OCI-LY7 (cell line): ENCODE data around the gene FNTB. TPM values are rescaled to one million over a fixed set of nuclear protein-coding genes. Genes with fewer than 3 reads are reported as not detected.

ENCODE experiments used
- BruUV-seq: library from RNA; stranded (reverse); fragments of 400-500 nt; replicated peaks from 2 replicates; lab custom pipeline; 2021; lab: Mats Ljungman, UMichigan
- CTCF ChIA-PET: fragments of 300-600 bp; sonication (Branson Sonifier 250); formaldehyde crosslinking; loops from one replicate; lab custom pipeline; 2022; ENCODE audit warnings: antibody characterized with exemption; ENCODE audit not compliant: unreplicated experiment; lab: Charles Lee
- POLR2A ChIA-PET: fragments of 300-600 bp; sonication (Branson Sonifier 250); formaldehyde crosslinking; loops from one replicate; lab custom pipeline; 2022; ENCODE audit warnings: antibody characterized with exemption; lab: Charles Lee
- DNase-seq: peaks from one replicate; pipeline ENCODE4 v3.0.0-alpha.2; 2015; ENCODE audit warnings: low spot score
- H2AFZ ChIP-seq: fragments of 200-600 bp; sonication (generic), shearing (Covaris generic); 2 replicates; pipeline ENCODE4 v1.6.1; 2014; ENCODE audit warnings: mild to moderate bottlenecking, antibody characterized with exemption, low read length, moderate library complexity
- H3K27ac ChIP-seq: fragments of 200-600 bp; sonication (generic); 2 replicates; pipeline ENCODE4 v1.5.1; 2014; ENCODE audit warnings: mixed run types, low read depth, mild to moderate bottlenecking, moderate library complexity, low read length, inconsistent platforms; ENCODE audit not compliant: poor library complexity, severe bottlenecking
- H3K36me3 ChIP-seq: fragments of 200-600 bp; sonication (generic); 2 replicates; pipeline ENCODE4 v1.6.1; 2014; ENCODE audit warnings: mild to moderate bottlenecking, antibody characterized with exemption, low read length, moderate library complexity, mixed read lengths; ENCODE audit not compliant: insufficient read depth
- H3K4me1 ChIP-seq: fragments of 200-600 bp; sonication (generic); 2 replicates; pipeline ENCODE4 v1.5.1; 2014; ENCODE audit warnings: mild to moderate bottlenecking, low read length; ENCODE audit not compliant: insufficient read depth, poor library complexity, severe bottlenecking
- H3K4me2 ChIP-seq: fragments of 200-600 bp; sonication (generic); 2 replicates; pipeline ENCODE4 v1.6.1; 2014; ENCODE audit warnings: mild to moderate bottlenecking, low read length
- H3K4me3 ChIP-seq: fragments of 200-600 bp; sonication (generic); 2 replicates; pipeline ENCODE4 v1.5.1; 2014; ENCODE audit warnings: mild to moderate bottlenecking, low read depth, low read length; ENCODE audit not compliant: poor library complexity, severe bottlenecking
- H3K79me2 ChIP-seq: fragments of 200-600 bp; sonication (generic); 2 replicates; pipeline ENCODE4 v1.6.1; 2016; ENCODE audit warnings: low read depth, mild to moderate bottlenecking, low read length, moderate library complexity, mixed read lengths; ENCODE audit not compliant: insufficient read depth
- H3K9me2 ChIP-seq: fragments of 200-600 bp; sonication (generic); 2 replicates; pipeline ENCODE4 v1.6.1; 2016; ENCODE audit warnings: mild to moderate bottlenecking, low read length, mixed read lengths; ENCODE audit not compliant: insufficient read depth
- H3K9me3 ChIP-seq: fragments of 200-600 bp; sonication (generic); 2 replicates; pipeline ENCODE4 v1.6.1; 2014; ENCODE audit warnings: mild to moderate bottlenecking, mixed run types, low read length, mixed read lengths
- H4K20me1 ChIP-seq: fragments of 200-600 bp; sonication (generic); 2 replicates; pipeline ENCODE4 v1.6.1; 2014; ENCODE audit warnings: mild to moderate bottlenecking, antibody characterized with exemption, low read length, moderate library complexity, mixed read lengths; ENCODE audit not compliant: insufficient read depth
- EZH2phosphoT487 ChIP-seq: fragments of 200-600 bp; sonication (generic); IDR thresholded peaks from 2 replicates; pipeline ENCODE4 v1.6.1; 2018; ENCODE audit warnings: low read depth, borderline replicate concordance, mild to moderate bottlenecking, mixed run types, antibody characterized with exemption, low read length, moderate library complexity, mixed read lengths
- intact Hi-C: fragments of 100-400 bp; cut with micrococcal nuclease; formaldehyde crosslinking; loops from one replicate; pipeline ENCODE4 v1.10.0; 2022; ENCODE audit not compliant: unreplicated experiment
- total RNA-seq, 2 experiments: library from RNA; depleted of rRNA in 1 of 2; stranded (reverse); fragments of >200 nt in 1 of 2; shearing (Covaris generic) in 1 of 2; gene quantifications; 2 replicates each; pipeline ENCODE4 v1.2.3, GENCODE V29; 2014 to 2022
- TF ChIP-seq, protein P1 (sequence below): fragments of 200-600 bp; sonication (generic); conservative IDR thresholded peaks from 2 replicates; pipeline ENCODE4 v1.5.1; 2014; ENCODE audit warnings: mild to moderate bottlenecking, antibody characterized with exemption, low read length, moderate library complexity, mixed read lengths

FNTB gene
- total RNA-seq, 2 experiments from 2014 or later: 9.2 to 18.0 TPM

GRCh38 chr14:64937821-64938193 is 48.9 kb upstream of the FNTB start:
- BruUV-seq: no TSS peak
- Histone ChIP-seq H3K4me3 (no peak overlapping the region), H3K36me3 (peaks cover 46% of the 10 kb centered on the region), H2AFZ (no peak overlapping the region), H3K9me2 (no peaks in the 10 kb centered on the region), H3K79me2 (no peaks in the 10 kb centered on the region), H3K27ac (no peak overlapping the region), H3K4me1 (no peaks in the 10 kb centered on the region), H4K20me1 (no peaks in the 10 kb centered on the region), H3K4me2 (no peak overlapping the region), H3K9me3 (no peaks in the 10 kb centered on the region)
- ChIA-PET CTCF (no interaction called here), POLR2A (no interaction called here)
- TF ChIP-seq, protein P1, sequence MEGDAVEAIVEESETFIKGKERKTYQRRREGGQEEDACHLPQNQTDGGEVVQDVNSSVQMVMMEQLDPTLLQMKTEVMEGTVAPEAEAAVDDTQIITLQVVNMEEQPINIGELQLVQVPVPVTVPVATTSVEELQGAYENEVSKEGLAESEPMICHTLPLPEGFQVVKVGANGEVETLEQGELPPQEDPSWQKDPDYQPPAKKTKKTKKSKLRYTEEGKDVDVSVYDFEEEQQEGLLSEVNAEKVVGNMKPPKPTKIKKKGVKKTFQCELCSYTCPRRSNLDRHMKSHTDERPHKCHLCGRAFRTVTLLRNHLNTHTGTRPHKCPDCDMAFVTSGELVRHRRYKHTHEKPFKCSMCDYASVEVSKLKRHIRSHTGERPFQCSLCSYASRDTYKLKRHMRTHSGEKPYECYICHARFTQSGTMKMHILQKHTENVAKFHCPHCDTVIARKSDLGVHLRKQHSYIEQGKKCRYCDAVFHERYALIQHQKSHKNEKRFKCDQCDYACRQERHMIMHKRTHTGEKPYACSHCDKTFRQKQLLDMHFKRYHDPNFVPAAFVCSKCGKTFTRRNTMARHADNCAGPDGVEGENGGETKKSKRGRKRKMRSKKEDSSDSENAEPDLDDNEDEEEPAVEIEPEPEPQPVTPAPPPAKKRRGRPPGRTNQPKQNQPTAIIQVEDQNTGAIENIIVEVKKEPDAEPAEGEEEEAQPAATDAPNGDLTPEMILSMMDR: peak; percentile 36; the same call in 1 of the 2 replicates
- TF ChIP-seq EZH2phosphoT487: no peak
- intact Hi-C loops: no loop called here
- no peak for DNase-seq

DNA sequence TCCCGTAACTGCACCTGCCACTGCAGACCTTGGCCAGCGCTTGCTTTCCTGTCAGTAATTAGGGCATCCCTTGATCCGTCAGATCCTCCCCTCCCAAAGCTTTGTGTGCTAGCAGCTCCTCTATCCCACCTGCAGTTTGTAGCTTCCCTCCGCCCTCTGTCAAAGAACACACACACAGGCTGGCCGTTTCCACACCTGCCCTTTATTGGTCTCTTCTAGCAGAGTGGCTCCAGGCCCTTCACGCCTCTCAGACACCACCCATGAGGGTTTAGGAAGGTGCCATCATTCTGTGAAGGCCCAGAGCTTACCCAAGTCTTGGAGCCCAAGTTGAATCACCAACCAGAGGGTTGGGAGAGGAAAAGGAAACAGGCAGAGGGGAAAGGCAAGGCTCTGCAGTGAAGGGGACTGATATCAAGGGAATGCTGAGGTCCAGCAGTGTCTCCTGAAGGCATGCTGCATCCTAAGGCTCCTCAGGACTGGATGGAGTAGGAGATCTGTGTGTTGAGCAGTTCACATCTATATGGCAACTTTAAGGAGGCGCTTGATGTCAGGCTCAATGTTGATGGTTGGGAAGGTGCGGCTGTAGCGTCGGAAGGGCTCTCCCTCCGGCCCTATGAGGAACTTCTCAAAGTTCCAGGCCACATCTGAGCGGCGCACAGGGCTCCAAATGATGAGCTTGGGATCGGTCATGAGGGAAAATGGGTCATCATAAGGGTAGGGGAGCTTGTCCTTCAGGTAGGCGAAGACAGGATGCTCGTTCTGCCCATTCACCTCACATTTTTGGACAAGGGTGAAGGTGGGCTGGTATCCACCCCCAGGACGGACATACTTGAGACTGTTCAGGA is 47.5 kb upstream of the FNTB start:
- Histone ChIP-seq H3K4me3 (no peak overlapping the region), H3K27ac (no peak overlapping the region), H3K9me3 (no peaks in the 10 kb centered on the region), H3K4me2 (no peak overlapping the region), H3K79me2 (no peaks in the 10 kb centered on the region), H3K4me1 (no peaks in the 10 kb centered on the region), H4K20me1 (no peaks in the 10 kb centered on the region), H3K9me2 (no peaks in the 10 kb centered on the region), H2AFZ (no peak overlapping the region), H3K36me3 (peaks cover 38% of the 10 kb centered on the region)
- DNase-seq: no peak
- ChIA-PET CTCF (no interaction called here), POLR2A (interaction anchor here (0.5 to 0.6 kb wide), 2 partner anchors 10 to 448 kb away, joined by 4 to 6 read pairs; no protein-coding TSS in a partner anchor)
- no peak for TF ChIP-seq EZH2phosphoT487
- TF ChIP-seq, protein P1: no peak
- intact Hi-C loops: no loop called here
- BruUV-seq: no TSS peak

GRCh38 chr14:64939817-64940190 is 46.9 kb upstream of the FNTB start:
- Histone ChIP-seq H3K9me3 (no peaks in the 10 kb centered on the region), H2AFZ (no peak overlapping the region), H3K79me2 (no peaks in the 10 kb centered on the region), H3K27ac (no peak overlapping the region), H4K20me1 (no peaks in the 10 kb centered on the region), H3K4me3 (no peak overlapping the region), H3K36me3 (peaks cover 32% of the 10 kb centered on the region), H3K9me2 (no peaks in the 10 kb centered on the region), H3K4me2 (no peak overlapping the region), H3K4me1 (no peaks in the 10 kb centered on the region)
- no peak for TF ChIP-seq EZH2phosphoT487
- TF ChIP-seq, protein P1: no peak
- CTCF ChIA-PET: no interaction called here
- no TSS peak for BruUV-seq
- POLR2A ChIA-PET: interaction anchor here (0.6 kb wide), 1 partner anchor 448 kb away, joined by 6 read pairs; no protein-coding TSS in a partner anchor
- intact Hi-C loops: loop anchor here (10.0 kb wide), 1 partner anchor 975 kb away; no protein-coding TSS in a partner anchor
- DNase-seq: no peak
